Measurements from ENCODE around the gene PRLHR.

The PRLHR gene

DNA sequence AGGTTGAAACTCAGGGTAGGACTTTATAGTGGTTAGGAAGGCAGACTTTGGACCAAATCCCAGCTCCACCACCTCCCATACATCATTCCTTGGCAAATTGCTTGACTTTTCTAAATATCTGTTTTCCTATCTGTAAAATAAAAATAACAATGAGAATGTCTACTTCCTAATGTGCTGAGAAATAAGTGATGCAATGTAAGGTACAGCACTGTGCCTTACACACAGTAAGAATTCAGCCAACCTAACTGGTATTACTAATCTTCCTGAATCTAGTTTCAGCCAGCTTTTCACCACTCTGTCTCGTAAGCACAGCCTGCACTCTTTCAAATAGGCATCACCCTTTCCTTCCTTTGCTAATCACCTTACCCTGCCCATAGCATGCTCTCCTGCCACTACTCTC lies 9.7 kb downstream of the PRLHR start:
- H3K27ac ChIP-seq = no peak overlapping the region
- TF ChIP-seq, protein P1, sequence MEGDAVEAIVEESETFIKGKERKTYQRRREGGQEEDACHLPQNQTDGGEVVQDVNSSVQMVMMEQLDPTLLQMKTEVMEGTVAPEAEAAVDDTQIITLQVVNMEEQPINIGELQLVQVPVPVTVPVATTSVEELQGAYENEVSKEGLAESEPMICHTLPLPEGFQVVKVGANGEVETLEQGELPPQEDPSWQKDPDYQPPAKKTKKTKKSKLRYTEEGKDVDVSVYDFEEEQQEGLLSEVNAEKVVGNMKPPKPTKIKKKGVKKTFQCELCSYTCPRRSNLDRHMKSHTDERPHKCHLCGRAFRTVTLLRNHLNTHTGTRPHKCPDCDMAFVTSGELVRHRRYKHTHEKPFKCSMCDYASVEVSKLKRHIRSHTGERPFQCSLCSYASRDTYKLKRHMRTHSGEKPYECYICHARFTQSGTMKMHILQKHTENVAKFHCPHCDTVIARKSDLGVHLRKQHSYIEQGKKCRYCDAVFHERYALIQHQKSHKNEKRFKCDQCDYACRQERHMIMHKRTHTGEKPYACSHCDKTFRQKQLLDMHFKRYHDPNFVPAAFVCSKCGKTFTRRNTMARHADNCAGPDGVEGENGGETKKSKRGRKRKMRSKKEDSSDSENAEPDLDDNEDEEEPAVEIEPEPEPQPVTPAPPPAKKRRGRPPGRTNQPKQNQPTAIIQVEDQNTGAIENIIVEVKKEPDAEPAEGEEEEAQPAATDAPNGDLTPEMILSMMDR (conservative IDR thresholded peaks at IDR 0.05) = no peak

DNA sequence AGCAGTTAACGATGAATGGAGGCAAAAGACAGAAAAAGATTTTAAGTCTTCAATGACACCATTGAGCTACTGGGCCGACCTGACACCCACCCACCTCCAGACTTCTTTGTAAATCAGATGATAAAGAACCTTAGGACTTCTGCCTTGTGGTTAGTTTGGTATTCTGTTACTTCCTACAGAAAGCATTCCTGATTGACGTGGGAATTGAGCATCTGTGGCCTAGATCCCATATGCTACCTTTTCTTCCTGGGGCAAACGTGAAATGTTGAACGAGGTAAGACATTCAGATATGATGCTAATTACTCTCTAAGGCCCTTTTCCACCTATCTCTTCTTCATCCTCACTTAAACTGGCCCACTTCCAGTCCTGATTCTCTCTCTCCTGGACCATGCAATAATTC lies 10.2 kb downstream of the PRLHR start:
- TF ChIP-seq, protein P1 (conservative IDR thresholded peaks at IDR 0.05) = no peak
- no peak overlapping the region for H3K27ac ChIP-seq

DNA sequence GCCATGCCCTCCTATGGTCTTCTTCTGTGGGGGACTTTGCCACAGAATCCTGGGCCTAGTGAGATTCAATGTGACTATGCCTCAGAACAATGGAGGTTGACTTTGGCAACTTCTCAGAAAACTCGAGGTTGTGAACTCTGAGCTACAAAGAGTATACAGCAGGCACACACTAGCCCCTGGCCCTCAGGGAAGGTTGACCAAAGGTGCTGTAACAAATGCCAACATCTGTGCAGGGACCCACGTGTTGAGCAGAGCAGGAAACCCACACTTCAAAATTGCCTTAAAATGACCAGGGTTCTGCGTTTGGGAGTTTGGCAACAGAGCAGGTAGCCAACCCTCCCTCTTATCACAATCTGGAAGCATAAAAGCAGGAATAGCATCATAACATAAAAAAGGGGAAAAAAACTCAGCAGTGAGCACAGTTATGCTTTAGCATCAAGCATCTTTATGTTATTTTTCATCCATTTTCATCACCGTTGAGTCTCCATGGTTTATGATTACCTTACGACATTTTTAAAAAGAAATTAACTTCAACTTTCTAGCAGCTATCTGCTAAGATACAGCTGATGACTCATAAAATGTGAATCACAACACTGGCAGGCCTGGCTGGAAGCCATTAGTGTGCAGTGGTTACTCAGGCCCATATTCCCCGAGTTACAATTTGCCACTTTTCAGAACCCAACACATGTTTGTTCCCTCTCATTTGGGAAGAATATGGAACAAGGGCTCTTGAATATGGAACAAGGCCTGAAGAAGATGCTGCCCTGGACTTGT lies 11.1 kb downstream of the PRLHR start:
- TF ChIP-seq, protein P1 (conservative IDR thresholded peaks at IDR 0.05) = no peak
- H3K27ac ChIP-seq = no peak overlapping the region

DNA sequence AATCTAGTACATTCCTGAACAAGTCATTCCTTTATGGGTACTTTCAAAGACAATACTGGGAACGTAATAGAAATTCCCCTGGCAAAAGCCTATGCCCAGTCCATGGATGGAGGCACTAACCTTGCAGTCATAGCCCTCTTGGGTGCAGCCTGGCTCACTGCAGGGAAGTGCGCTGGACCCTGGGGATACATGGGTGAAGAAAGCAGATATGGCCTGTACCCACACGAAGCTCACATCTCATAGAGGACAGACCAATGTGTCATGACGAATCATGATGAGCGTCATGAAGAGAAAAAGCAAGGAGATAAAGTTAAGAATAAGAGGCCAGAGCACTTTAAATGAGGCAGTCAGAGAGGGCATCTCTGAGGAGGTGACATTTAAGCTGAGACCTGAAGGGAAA lies 11.8 kb downstream of the PRLHR start:
- H3K27ac ChIP-seq = no peak overlapping the region
- TF ChIP-seq, protein P1 (conservative IDR thresholded peaks at IDR 0.05) = no peak

DNA sequence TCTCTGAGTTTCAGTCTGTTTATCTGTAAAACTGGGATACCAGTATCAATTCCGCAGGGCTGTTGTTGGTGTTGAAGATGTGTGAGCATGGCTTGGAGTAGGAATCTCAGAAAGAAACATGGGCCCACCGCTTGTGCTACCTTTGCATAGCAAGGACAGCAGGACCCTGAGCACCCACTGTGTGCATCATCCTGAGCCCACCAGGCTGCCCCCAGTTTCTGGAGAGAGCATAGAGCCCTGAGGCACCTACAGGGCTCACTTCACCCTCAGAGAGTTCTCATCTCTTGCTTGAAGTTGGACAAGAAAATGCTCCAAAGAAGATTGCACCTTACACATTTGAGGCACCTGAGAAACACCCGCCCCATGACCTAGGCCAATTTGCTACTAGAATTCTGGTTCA lies 12.9 kb downstream of the PRLHR start:
- TF ChIP-seq, protein P1 (conservative IDR thresholded peaks at IDR 0.05) = no peak

DNA sequence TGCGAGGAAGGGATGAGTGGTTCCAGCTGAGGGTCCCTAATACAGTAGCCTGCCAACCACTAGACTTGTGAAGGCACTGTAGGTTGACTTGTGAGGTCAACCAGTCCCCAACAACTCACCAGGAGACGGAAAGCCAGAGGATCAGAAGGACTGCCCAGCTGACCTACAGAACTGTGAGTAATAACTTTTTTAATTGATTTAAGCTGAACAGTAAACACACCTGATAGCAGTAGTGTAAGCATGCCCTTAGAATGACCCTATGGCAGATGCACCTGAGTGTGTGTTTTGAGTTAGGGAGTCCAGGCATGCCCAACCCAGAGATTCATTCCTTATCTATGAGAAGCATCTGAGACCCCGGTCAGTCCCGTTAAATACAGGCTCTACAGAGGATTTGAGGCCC lies 14.1 kb downstream of the PRLHR start:
- TF ChIP-seq, protein P1 (conservative IDR thresholded peaks at IDR 0.05) = no peak
- H3K27ac ChIP-seq = peak overlapping the region; percentile 41; the same call in 1 of the 2 replicates

More for the DNA sequence above, 12.9 kb downstream of the PRLHR start:
- H3K27ac ChIP-seq = no peak overlapping the region

DNA sequence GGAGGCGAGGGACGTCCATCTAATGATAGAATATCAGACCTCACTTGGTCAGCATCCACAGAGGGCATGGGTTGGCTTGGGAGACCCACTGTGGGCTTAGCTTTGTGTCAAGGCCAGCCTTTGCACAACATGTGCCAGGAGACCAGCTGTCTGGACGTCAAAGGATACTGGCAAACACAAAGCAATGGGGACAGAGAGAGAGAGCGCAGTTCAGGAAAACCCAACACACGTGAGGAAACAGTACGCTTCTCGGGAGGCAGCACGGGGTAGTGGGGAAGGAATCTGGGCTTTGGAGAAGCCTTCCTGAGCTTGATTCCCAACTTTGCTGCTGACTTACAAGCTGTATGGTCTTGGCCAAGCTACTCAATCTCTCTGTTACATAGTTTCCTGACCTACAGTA lies 14.7 kb downstream of the PRLHR start:
- TF ChIP-seq, protein P1 (conservative IDR thresholded peaks at IDR 0.05) = no peak
- peak overlapping the region; percentile 41; the same call in 1 of the 2 replicates for H3K27ac ChIP-seq
